Endothelial cell of umbilical vein (primary cell): ENCODE data around the gene CPSF2. TPM values are rescaled to one million over a fixed set of nuclear protein-coding genes. Genes with fewer than 3 reads are reported as not detected.

Source experiments
- BruUV-seq: library from RNA; stranded (reverse); fragments of 400-500 nt; replicated peaks from 2 replicates; lab custom pipeline; 2021; lab: Mats Ljungman, UMichigan
- CTCF ChIA-PET: fragments of 300-600, 350-600 bp; sonication (Branson Sonifier 250); formaldehyde crosslinking; loops from one replicate; lab custom pipeline; 2021; ENCODE audit warnings: antibody characterized with exemption, inconsistent platforms; lab: Charles Lee
- POLR2A ChIA-PET: fragments of 300-600, 350-600 bp; sonication (Branson Sonifier 250); formaldehyde crosslinking; loops from one replicate; lab custom pipeline; 2021; ENCODE audit warnings: antibody characterized with exemption, inconsistent platforms; lab: Charles Lee
- DNase-seq: peaks from one replicate; pipeline ENCODE4 v3.0.0-alpha.2; 2011; ENCODE audit warnings: low read depth, low spot score
- FAIRE-seq: peaks from 2 replicates; lab custom pipeline; 2011; peaks lifted over from hg19 to GRCh38; lab: Jason Lieb, UNC
- H2AFZ ChIP-seq: 2 replicates; pipeline ENCODE4 v1.6.0; 2012; ENCODE audit warnings: low read depth, low read length, control low read depth, inconsistent platforms
- H3K27ac ChIP-seq: 2 replicates; pipeline ENCODE4 v1.5.1; 2011; ENCODE audit warnings: low read depth, mild to moderate bottlenecking, control low read depth, low read length, moderate library complexity; ENCODE audit not compliant: insufficient read depth
- H3K27me3 ChIP-seq, 2 experiments: 2 replicates each; pipeline versions ENCODE4 v1.6.0 to v1.6.1; 2011; ENCODE audit warnings: low read length in 2 of 2, mixed read lengths in 1 of 2; ENCODE audit not compliant: control insufficient read depth in 2 of 2, insufficient read depth in 2 of 2
- H3K36me3 ChIP-seq, 2 experiments: 2 replicates in 1 of 2; 3 replicates in 1 of 2; pipeline ENCODE4 v1.5.1; 2011; ENCODE audit warnings: low read length in 2 of 2, mild to moderate bottlenecking in 1 of 2, moderate library complexity in 1 of 2; ENCODE audit not compliant: control insufficient read depth in 2 of 2, insufficient read depth in 2 of 2; ENCODE audit errors: extremely low read depth in 1 of 2
- H3K4me1 ChIP-seq: 3 replicates; pipeline ENCODE4 v1.5.1; 2011; ENCODE audit warnings: mild to moderate bottlenecking, low read length; ENCODE audit not compliant: control insufficient read depth, insufficient read depth; ENCODE audit errors: extremely low read depth
- H3K4me2 ChIP-seq: 2 replicates; pipeline ENCODE4 v1.6.1; 2011; ENCODE audit warnings: low read length, control low read depth, mixed read lengths; ENCODE audit not compliant: insufficient read depth
- H3K4me3 ChIP-seq, 3 experiments: fragments of 200-600 bp in 1 of 3; sonication (generic), shearing (Covaris generic) in 1 of 3; replicated peaks in 1 of 3; 2 replicates each; pipeline ENCODE4 v1.5.1; 2011 to 2016; ENCODE audit warnings: control low read depth in 3 of 3, low read length in 3 of 3, mild to moderate bottlenecking in 2 of 3, inconsistent platforms in 1 of 3, low read depth in 1 of 3, moderate library complexity in 1 of 3; ENCODE audit not compliant: insufficient read depth in 1 of 3
- H3K79me2 ChIP-seq: 2 replicates; pipeline ENCODE4 v1.6.0; 2012; ENCODE audit warnings: low read length, inconsistent platforms; ENCODE audit not compliant: control insufficient read depth, insufficient read depth
- H3K9ac ChIP-seq: replicated peaks from 2 replicates; pipeline ENCODE3; 2011; ENCODE audit warnings: low read length, control low read depth; ENCODE audit not compliant: insufficient read depth; ENCODE audit errors: extremely low read depth
- H3K9me1 ChIP-seq: replicated peaks from 3 replicates; pipeline ENCODE4 v1.6.0; 2011; ENCODE audit warnings: mild to moderate bottlenecking, low read length; ENCODE audit not compliant: control insufficient read depth, insufficient read depth; ENCODE audit errors: extremely low read depth
- H3K9me3 ChIP-seq: replicated peaks from 2 replicates; pipeline ENCODE4 v1.5.1; 2012; ENCODE audit warnings: low read length, inconsistent platforms; ENCODE audit not compliant: control insufficient read depth, insufficient read depth
- H4K20me1 ChIP-seq: replicated peaks from 2 replicates; pipeline ENCODE3; 2011; ENCODE audit warnings: mild to moderate bottlenecking, low read length; ENCODE audit not compliant: control insufficient read depth, insufficient read depth; ENCODE audit errors: extremely low read depth
- CTCF ChIP-seq, 2 donors: IDR thresholded peaks; 1 replicate in 1 of 2; 2 replicates in 1 of 2; pipeline ENCODE4 v1.5.1; 2011; ENCODE audit warnings: low read length in 2 of 2, mild to moderate bottlenecking in 2 of 2, moderate library complexity in 2 of 2, control low read depth in 1 of 2, inconsistent platforms in 1 of 2, low read depth in 1 of 2; ENCODE audit not compliant: insufficient read depth in 1 of 2; ENCODE audit errors: extremely low read depth in 1 of 2
- EZH2 ChIP-seq: IDR thresholded peaks from 2 replicates; pipeline ENCODE4 v1.6.1; 2012; ENCODE audit warnings: borderline replicate concordance, low read depth, mild to moderate bottlenecking, moderate library complexity, low read length, inconsistent platforms; ENCODE audit not compliant: severe bottlenecking
- GATA2 ChIP-seq: IDR thresholded peaks from 2 replicates; pipeline ENCODE4 v1.7.0; 2011; ENCODE audit warnings: low read depth, mild to moderate bottlenecking, moderate library complexity, mixed read lengths, low read length; ENCODE audit not compliant: insufficient read length, insufficient read depth
- JUN ChIP-seq: IDR thresholded peaks from 2 replicates; pipeline ENCODE4 v1.6.1; 2011; ENCODE audit warnings: borderline replicate concordance, low read depth; ENCODE audit not compliant: insufficient read length, insufficient read depth
- MYC ChIP-seq: IDR thresholded peaks from one replicate; pipeline ENCODE4 v1.6.1; 2011; ENCODE audit warnings: mild to moderate bottlenecking, low read depth, low read length
- POLR2A ChIP-seq: IDR thresholded peaks from 2 replicates; pipeline ENCODE4 v1.6.1; 2012; ENCODE audit warnings: low read depth, mild to moderate bottlenecking, control low read depth, low read length
- POLR2AphosphoS5 ChIP-seq: IDR thresholded peaks from 2 replicates; pipeline ENCODE4 v1.6.1; 2012; ENCODE audit warnings: low read depth, mild to moderate bottlenecking, control low read depth, low read length, moderate library complexity; ENCODE audit not compliant: insufficient read depth
- dilution Hi-C: fragments of 300-500 bp; cut with MboI; formaldehyde crosslinking; loops from one replicate; pipeline ENCODE4 v1.15.0; 2019; ENCODE audit warnings: low sequenced_read_pairs; ENCODE audit not compliant: extremely low pct_ligation_motif_present
- intact Hi-C: fragments of 100-400 bp; cut with micrococcal nuclease; formaldehyde crosslinking; loops from one replicate; pipeline ENCODE4 v1.10.0; 2022
- polyA plus RNA-seq, 4 experiments: library from polyadenylated mRNA; depleted of rRNA in 3 of 4; stranded (reverse) in 3 of 4; unstranded in 1 of 4; fragments of >200 nt; gene quantifications; 2 replicates each; pipeline versions ENCODE4 v1.2.1 to v1.2.3, GENCODE V29; 2011 to 2012; ENCODE audit warnings: missing spikeins in 1 of 4
- total RNA-seq: library from RNA; stranded (reverse); gene quantifications from 2 replicates; pipeline ENCODE4 v1.2.3, GENCODE V29; 2021
- TF ChIP-seq, protein P1 (sequence below): IDR thresholded peaks from 2 replicates; pipeline ENCODE4 v1.6.1; 2011; ENCODE audit not compliant: insufficient read depth, insufficient read length

The CPSF2 gene
- total and polyA plus RNA-seq, 2 donors (not counting 3 experiments of a cell fraction or from before 2014, with no cell fraction given) = 8.3 to 81.7 TPM

GRCh38 chr14:92088494-92088893 lies 33.3 kb upstream of the CPSF2 start:
- H3K9me3 ChIP-seq = no peaks in the 10 kb centered on the region
- H2AFZ ChIP-seq = no peak overlapping the region
- no peak overlapping the region for H3K27ac ChIP-seq
- intact Hi-C loops (no loop called here), dilution Hi-C loops (no loop called here)
- no peak overlapping the region for H3K4me2 ChIP-seq
- H3K9ac ChIP-seq = no peak overlapping the region
- no peak overlapping the region for H3K4me3 ChIP-seq
- H3K4me1 ChIP-seq = no peaks in the 10 kb centered on the region
- DNase-seq (no peak), FAIRE-seq (no peak)
- BruUV-seq = no TSS peak
- ChIA-PET POLR2A (no interaction called here), CTCF (interaction anchor here (0.8 to 1.0 kb wide), 2 partner anchors 18 to 27 kb away, joined by 3 read pairs; partner anchors contain the start of gene ATXN3)
- H3K9me1 ChIP-seq = no peaks in the 10 kb centered on the region
- no peaks in the 10 kb centered on the region for H3K27me3 ChIP-seq
- no peaks in the 10 kb centered on the region for H3K79me2 ChIP-seq
- H3K36me3 ChIP-seq = no peaks in the 10 kb centered on the region
- H4K20me1 ChIP-seq = no peaks in the 10 kb centered on the region
- TF ChIP-seq POLR2AphosphoS5 = no peak
- TF ChIP-seq, protein P1, sequence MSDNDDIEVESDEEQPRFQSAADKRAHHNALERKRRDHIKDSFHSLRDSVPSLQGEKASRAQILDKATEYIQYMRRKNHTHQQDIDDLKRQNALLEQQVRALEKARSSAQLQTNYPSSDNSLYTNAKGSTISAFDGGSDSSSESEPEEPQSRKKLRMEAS = no peak
- TF ChIP-seq POLR2A = no peak
- no peak for TF ChIP-seq MYC
- no peak for TF ChIP-seq CTCF (IDR thresholded peaks at IDR 0.05; ENCODE audit: extremely low read depth in 1 of 2, insufficient read depth in 1 of 2, low read depth in 1 of 2, low read length in 2 of 2)
- no peak for TF ChIP-seq JUN
- no peak for TF ChIP-seq GATA2
- no peak for TF ChIP-seq EZH2
